Astrocyte of the spinal cord (primary cell): ENCODE data around the gene IQCF5.

Source experiments
- DNase-seq: peaks from one replicate; pipeline ENCODE4 v3.0.0; 2011; ENCODE audit warnings: low read depth, low spot score
- H3K4me3 ChIP-seq: 2 replicates; pipeline ENCODE4 v1.5.1; 2011; ENCODE audit warnings: low read depth, mild to moderate bottlenecking, low read length, moderate library complexity
- in situ Hi-C: cut with HindIII; loops from 2 replicates; pipeline ENCODE4 v1.10.0; 2017; ENCODE audit warnings: low sequenced_read_pairs
- TF ChIP-seq, protein P1 (sequence below): IDR thresholded peaks from 2 replicates; pipeline ENCODE4 v1.5.1; 2012; ENCODE audit warnings: low read depth, mild to moderate bottlenecking, low read length, inconsistent platforms

IQCF5 gene

DNA sequence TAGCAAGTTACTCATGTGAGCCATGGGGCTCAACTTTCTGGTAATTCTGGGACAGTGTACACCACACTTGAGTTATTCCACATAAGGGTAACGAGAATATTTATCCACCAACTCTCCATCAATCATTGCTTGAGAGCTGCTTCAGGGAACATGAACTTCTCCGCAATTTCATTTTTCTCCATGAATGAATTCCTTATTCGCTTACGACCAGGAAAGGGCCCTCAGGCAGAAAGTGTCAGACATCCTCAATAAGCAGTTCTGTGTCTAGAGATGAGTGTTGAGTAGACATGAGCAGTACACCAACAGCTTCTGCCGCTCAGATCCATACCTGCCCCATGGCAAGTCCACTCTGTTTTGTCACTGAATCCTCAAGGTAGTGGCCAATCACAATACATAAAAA lies 38.8 kb downstream of the IQCF5 start:
- in situ Hi-C loops: no loop called here
- H3K4me3 ChIP-seq: no peak overlapping the region

DNA sequence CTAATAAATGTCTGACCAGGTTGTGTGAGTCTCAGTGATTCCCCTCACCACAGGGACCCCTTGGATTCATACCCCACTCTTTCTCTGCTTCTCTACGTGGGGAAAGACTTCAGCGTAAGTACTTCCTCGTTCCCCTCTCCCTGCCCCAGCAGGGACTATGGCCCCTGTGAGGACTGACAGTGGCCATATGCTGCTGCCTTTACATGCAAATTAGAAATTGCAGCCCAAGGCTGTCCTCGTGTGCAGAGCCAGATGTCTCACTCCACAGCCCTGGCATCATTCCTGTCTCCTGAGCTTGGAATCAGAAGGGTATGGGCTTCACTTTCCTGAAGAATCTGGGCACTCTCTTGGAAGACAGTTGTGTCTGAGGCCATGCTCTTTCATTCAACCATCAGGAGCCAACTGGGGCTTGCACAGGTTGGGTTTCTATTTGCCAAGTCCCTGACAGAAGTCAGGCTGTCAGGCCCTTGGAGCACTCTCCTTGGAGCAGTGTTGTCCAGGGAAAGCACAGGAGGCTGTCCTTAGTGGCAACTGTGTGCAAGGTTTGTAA lies 44.5 kb downstream of the IQCF5 start:
- H3K4me3 ChIP-seq: no peak overlapping the region
- DNase-seq: no peak
- in situ Hi-C loops: no loop called here
- TF ChIP-seq, protein P1, sequence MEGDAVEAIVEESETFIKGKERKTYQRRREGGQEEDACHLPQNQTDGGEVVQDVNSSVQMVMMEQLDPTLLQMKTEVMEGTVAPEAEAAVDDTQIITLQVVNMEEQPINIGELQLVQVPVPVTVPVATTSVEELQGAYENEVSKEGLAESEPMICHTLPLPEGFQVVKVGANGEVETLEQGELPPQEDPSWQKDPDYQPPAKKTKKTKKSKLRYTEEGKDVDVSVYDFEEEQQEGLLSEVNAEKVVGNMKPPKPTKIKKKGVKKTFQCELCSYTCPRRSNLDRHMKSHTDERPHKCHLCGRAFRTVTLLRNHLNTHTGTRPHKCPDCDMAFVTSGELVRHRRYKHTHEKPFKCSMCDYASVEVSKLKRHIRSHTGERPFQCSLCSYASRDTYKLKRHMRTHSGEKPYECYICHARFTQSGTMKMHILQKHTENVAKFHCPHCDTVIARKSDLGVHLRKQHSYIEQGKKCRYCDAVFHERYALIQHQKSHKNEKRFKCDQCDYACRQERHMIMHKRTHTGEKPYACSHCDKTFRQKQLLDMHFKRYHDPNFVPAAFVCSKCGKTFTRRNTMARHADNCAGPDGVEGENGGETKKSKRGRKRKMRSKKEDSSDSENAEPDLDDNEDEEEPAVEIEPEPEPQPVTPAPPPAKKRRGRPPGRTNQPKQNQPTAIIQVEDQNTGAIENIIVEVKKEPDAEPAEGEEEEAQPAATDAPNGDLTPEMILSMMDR: no peak

More for the DNA sequence above, 38.8 kb downstream of the IQCF5 start:
- DNase-seq: no peak
- TF ChIP-seq, protein P1: no peak

DNA sequence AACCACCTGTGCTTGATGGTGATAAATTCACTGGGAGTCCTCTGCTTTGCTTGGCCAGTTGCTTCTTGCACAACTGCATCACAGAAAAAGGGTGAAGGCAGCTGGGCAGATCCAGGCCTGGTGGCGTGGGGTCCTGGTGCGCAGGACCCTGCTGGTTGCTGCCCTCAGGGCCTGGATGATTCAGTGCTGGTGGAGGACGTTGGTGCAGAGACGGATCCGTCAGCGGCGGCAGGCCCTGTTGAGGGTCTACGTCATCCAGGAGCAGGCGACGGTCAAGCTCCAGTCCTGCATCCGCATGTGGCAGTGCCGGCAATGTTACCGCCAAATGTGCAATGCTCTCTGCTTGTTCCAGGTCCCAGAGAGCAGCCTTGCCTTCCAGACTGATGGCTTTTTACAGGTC lies 45.1 kb downstream of the IQCF5 start:
- in situ Hi-C loops: no loop called here
- no peak for DNase-seq
- no peak overlapping the region for H3K4me3 ChIP-seq
- TF ChIP-seq, protein P1: no peak

DNA sequence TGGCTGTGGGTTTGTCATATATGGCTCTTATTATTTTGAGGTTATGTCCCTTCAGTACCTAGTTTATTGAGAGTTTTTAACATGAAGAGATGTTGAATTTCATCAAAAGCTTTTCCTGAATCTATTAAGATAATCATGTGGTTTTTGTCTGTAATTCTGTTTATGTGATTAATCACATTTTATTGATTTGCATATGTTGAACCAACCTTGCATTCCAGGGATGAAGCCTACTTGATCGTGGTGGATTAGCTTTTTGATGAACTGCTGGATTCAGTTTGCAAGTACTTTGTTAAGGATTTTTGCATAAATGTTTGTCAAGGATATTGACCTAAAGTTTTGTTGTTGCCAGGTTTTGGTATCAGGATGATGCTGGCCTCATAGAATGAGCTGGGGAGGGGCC lies 47.1 kb downstream of the IQCF5 start:
- in situ Hi-C loops: no loop called here
- no peak for DNase-seq
- TF ChIP-seq, protein P1: no peak
- no peak overlapping the region for H3K4me3 ChIP-seq
